Chondrocyte (in vitro differentiated cells): ENCODE results near the gene GOLGA7B. TPM values are rescaled to one million over a fixed set of nuclear protein-coding genes. Genes with fewer than 3 reads are reported as not detected.

ENCODE experiments used
- DNase-seq: peaks from one replicate; pipeline ENCODE4 v3.0.0; 2021; ENCODE audit warnings: mixed read lengths, low spot score
- H3K27ac Mint-ChIP-seq: one replicate; pipeline ENCODE4 v1.8.0; 2021; ENCODE audit warnings: mild to moderate bottlenecking, moderate library complexity, mixed read lengths; ENCODE audit not compliant: unreplicated experiment
- H3K27me3 Mint-ChIP-seq: 2 replicates; pipeline ENCODE4 v1.8.0; 2021; ENCODE audit warnings: low read depth, mixed read lengths
- H3K36me3 Mint-ChIP-seq: 2 replicates; pipeline ENCODE4 v1.8.0; 2021; ENCODE audit warnings: low read depth, mixed read lengths
- H3K4me1 Mint-ChIP-seq: 2 replicates; pipeline ENCODE4 v1.8.0; 2021; ENCODE audit warnings: low read depth, mild to moderate bottlenecking, mixed read lengths
- H3K4me3 Mint-ChIP-seq: one replicate; pipeline ENCODE4 v1.8.0; 2021; ENCODE audit warnings: mild to moderate bottlenecking, moderate library complexity, mixed read lengths; ENCODE audit not compliant: unreplicated experiment
- H3K9me3 Mint-ChIP-seq: 2 replicates; pipeline ENCODE4 v1.8.0; 2021; ENCODE audit warnings: low read depth, mixed read lengths
- total RNA-seq: library from RNA; stranded (reverse); gene quantifications from 3 replicates; pipeline ENCODE4 v1.2.1, GENCODE V29; 2021
- TF ChIP-seq, protein P1 (sequence below): fragments of 200-600 bp; sonication (generic); IDR thresholded peaks from 2 replicates; pipeline ENCODE4 v1.5.0; 2021; ENCODE audit warnings: antibody characterized with exemption, mild to moderate bottlenecking, moderate library complexity

Gene GOLGA7B
- total RNA-seq, 1 donor from 2014 or later, result 0.27 TPM

DNA sequence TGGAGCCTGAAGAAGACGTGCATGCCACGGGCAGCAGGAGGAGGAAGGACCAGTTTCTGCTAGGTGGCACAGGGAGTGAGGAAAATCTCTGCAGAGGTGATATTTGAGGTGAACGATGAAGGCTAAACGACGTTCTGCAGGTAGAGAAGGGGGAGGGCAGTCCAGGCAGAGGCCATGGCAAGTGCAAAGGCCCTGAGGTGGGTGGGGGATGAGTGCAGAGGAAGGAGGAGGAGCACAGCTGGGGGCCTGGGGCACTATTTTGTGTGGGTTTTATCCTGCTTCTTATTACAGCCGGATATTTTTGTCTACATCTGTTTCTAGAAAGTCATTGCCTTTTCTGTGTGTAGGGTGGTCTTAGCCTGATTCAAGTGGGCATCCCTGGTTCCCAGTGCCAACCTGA is 57.6 kb downstream of the GOLGA7B start:
- H3K27me3 Mint-ChIP-seq, result peaks cover 62% of the 10 kb centered on the region
- no peaks in the 10 kb centered on the region for H3K4me1 Mint-ChIP-seq
- TF ChIP-seq, protein P1, sequence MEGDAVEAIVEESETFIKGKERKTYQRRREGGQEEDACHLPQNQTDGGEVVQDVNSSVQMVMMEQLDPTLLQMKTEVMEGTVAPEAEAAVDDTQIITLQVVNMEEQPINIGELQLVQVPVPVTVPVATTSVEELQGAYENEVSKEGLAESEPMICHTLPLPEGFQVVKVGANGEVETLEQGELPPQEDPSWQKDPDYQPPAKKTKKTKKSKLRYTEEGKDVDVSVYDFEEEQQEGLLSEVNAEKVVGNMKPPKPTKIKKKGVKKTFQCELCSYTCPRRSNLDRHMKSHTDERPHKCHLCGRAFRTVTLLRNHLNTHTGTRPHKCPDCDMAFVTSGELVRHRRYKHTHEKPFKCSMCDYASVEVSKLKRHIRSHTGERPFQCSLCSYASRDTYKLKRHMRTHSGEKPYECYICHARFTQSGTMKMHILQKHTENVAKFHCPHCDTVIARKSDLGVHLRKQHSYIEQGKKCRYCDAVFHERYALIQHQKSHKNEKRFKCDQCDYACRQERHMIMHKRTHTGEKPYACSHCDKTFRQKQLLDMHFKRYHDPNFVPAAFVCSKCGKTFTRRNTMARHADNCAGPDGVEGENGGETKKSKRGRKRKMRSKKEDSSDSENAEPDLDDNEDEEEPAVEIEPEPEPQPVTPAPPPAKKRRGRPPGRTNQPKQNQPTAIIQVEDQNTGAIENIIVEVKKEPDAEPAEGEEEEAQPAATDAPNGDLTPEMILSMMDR, result no peak
- no peaks in the 10 kb centered on the region for H3K9me3 Mint-ChIP-seq
- H3K4me3 Mint-ChIP-seq, result no peak overlapping the region
- no peaks in the 10 kb centered on the region for H3K36me3 Mint-ChIP-seq
- DNase-seq, result no peak
- H3K27ac Mint-ChIP-seq, result no peak overlapping the region

DNA sequence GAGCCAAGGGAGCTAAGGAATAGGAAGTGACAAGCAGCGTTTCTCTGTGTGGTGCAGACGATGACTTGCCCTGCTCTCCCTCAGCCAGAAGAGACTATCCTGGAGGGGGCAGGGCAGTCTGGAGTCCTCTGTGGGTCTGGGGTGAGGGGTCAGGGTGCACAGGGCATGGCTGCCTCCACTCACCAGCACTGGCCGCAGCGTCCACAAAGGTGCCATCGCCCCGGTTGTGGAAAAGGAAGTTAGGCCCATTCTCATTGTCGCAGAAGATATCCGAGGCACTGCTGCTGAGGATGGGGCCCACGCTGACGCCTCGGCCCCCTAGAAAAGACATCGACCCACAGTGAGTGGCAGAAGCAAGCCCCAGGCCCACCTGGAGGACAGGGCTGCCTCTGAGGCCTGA is 58.2 kb downstream of the GOLGA7B start:
- Mint-ChIP-seq H3K27me3 (peaks cover 66% of the 10 kb centered on the region), H3K36me3 (no peaks in the 10 kb centered on the region), H3K9me3 (no peaks in the 10 kb centered on the region), H3K4me1 (no peaks in the 10 kb centered on the region), H3K27ac (no peak overlapping the region), H3K4me3 (no peak overlapping the region)
- TF ChIP-seq, protein P1, result no peak
- DNase-seq, result no peak

- Mint-ChIP-seq H3K27ac (no peak overlapping the region), H3K9me3 (no peaks in the 10 kb centered on the region), H3K36me3 (no peaks in the 10 kb centered on the region), H3K4me3 (no peak overlapping the region), H3K27me3 (peaks cover 67% of the 10 kb centered on the region), H3K4me1 (no peaks in the 10 kb centered on the region)
- TF ChIP-seq, protein P1, result no peak
- DNase-seq, result no peak
Observed at GRCh38 chr10:97910661-97911060, 61.0 kb downstream of the GOLGA7B start.

- Mint-ChIP-seq H3K4me3 (no peak overlapping the region), H3K27ac (no peak overlapping the region), H3K36me3 (no peaks in the 10 kb centered on the region), H3K4me1 (no peaks in the 10 kb centered on the region), H3K9me3 (no peaks in the 10 kb centered on the region), H3K27me3 (peaks cover 68% of the 10 kb centered on the region)
- TF ChIP-seq, protein P1, result no peak
- no peak for DNase-seq
Observed at GRCh38 chr10:97911217-97911616, 61.6 kb downstream of the GOLGA7B start.

GRCh38 chr10:97913193-97913592 is 63.5 kb downstream of the GOLGA7B start:
- no peak overlapping the region for H3K4me3 Mint-ChIP-seq
- TF ChIP-seq, protein P1, result no peak
- no peaks in the 10 kb centered on the region for H3K36me3 Mint-ChIP-seq
- DNase-seq, result no peak
- no peak overlapping the region for H3K27ac Mint-ChIP-seq
- H3K27me3 Mint-ChIP-seq, result peaks cover 69% of the 10 kb centered on the region
- H3K9me3 Mint-ChIP-seq, result no peaks in the 10 kb centered on the region
- H3K4me1 Mint-ChIP-seq, result no peaks in the 10 kb centered on the region
